HCT116 (cell line): Measurements from ENCODE around the gene FLCN. TPM values are rescaled to one million over a fixed set of nuclear protein-coding genes. Genes with fewer than 3 reads are reported as not detected.

Experiments used
- ATAC-seq: fragments of 200-7000 bp; cut with Tn5 transposase; 2 replicates; pipeline ENCODE4 v1.9.1; 2020; ENCODE audit warnings: mild to moderate bottlenecking, moderate library complexity
- BruUV-seq: library from RNA; stranded (reverse); fragments of 400-500 nt; replicated peaks from 2 replicates; lab custom pipeline; 2021; lab: Mats Ljungman, UMichigan
- CTCF ChIA-PET: fragments of 300-600 bp; sonication (Branson Sonifier 250); formaldehyde crosslinking; loops from one replicate; lab custom pipeline; 2021; ENCODE audit warnings: antibody characterized with exemption; lab: Charles Lee
- POLR2A ChIA-PET: fragments of 300-600, 350-600 bp; sonication (Branson Sonifier 250); formaldehyde crosslinking; loops from one replicate; lab custom pipeline; 2021; ENCODE audit warnings: antibody characterized with exemption; lab: Charles Lee
- RAD21 ChIA-PET, 2 experiments: fragments of 300-600 bp; sonication (Branson Sonifier 250); formaldehyde crosslinking; loops; one replicate each; lab custom pipeline; 2023; ENCODE audit warnings: low total read pairs in 2 of 2; ENCODE audit not compliant: uncharacterized antibody in 2 of 2, unreplicated experiment in 2 of 2, low non-redundant PET in 1 of 2; lab: Charles Lee
- DNase-seq: peaks from one replicate; pipeline ENCODE4 v3.0.0-alpha.2; 2010; ENCODE audit warnings: low read depth, low spot score
- H2AFZ ChIP-seq: fragments of 200-600 bp; shearing (Covaris generic), sonication (generic); 2 replicates; pipeline ENCODE4 v1.6.1; 2017; ENCODE audit warnings: low read depth, mixed run types, mixed read lengths, antibody characterized with exemption, low read length; ENCODE audit not compliant: poor library complexity, severe bottlenecking
- H3K27ac ChIP-seq: 2 replicates; pipeline ENCODE4 v1.5.1; 2012; ENCODE audit warnings: low read depth, low read length
- H3K27me3 ChIP-seq: fragments of 200-600 bp; sonication (generic); 2 replicates; pipeline ENCODE4 v1.6.1; 2016; ENCODE audit warnings: mixed run types, low read length, mixed read lengths; ENCODE audit not compliant: insufficient read depth
- H3K36me3 ChIP-seq, 2 experiments: fragments of 200-500 bp in 1 of 2; fragments of 200-600 bp in 1 of 2; sonication (Bioruptor generic) in 1 of 2; sonication (generic) in 1 of 2; 2 replicates each; pipeline versions ENCODE4 v1.5.1 to v1.6.1; 2014 to 2016; ENCODE audit warnings: low read length in 2 of 2, inconsistent platforms in 1 of 2, mixed read lengths in 1 of 2, mixed run types in 1 of 2; ENCODE audit not compliant: insufficient read depth in 2 of 2, control insufficient read depth in 1 of 2
- H3K4me1 ChIP-seq, 2 experiments: fragments of 200-600 bp in 1 of 2; sonication (generic) in 1 of 2; 2 replicates each; pipeline versions ENCODE4 v1.5.1 to v1.6.1; 2012 to 2017; ENCODE audit warnings: low read length in 2 of 2, inconsistent platforms in 1 of 2, mild to moderate bottlenecking in 1 of 2, mixed read lengths in 1 of 2, mixed run types in 1 of 2, moderate library complexity in 1 of 2; ENCODE audit not compliant: insufficient read depth in 2 of 2, control insufficient read depth in 1 of 2
- H3K4me2 ChIP-seq: fragments of 200-600 bp; sonication (generic); 2 replicates; pipeline ENCODE4 v1.6.1; 2017; ENCODE audit warnings: mixed run types, low read length, mixed read lengths
- H3K4me3 ChIP-seq, 2 experiments: fragments of 200-600 bp in 1 of 2; sonication (generic) in 1 of 2; replicated peaks in 1 of 2; 2 replicates each; pipeline ENCODE4 v1.5.1; 2011 to 2016; ENCODE audit warnings: low read length in 2 of 2, control low read depth in 1 of 2, low read depth in 1 of 2, mild to moderate bottlenecking in 1 of 2, mixed read lengths in 1 of 2, mixed run types in 1 of 2
- H3K79me2 ChIP-seq: fragments of 200-600 bp; sonication (generic); 2 replicates; pipeline ENCODE4 v1.6.1; 2017; ENCODE audit warnings: mild to moderate bottlenecking, mixed run types, low read length, moderate library complexity, mixed read lengths; ENCODE audit not compliant: insufficient read depth
- H3K9ac ChIP-seq: fragments of 200-600 bp; sonication (generic); 2 replicates; pipeline ENCODE4 v1.6.1; 2016; ENCODE audit warnings: low read length, mixed read lengths
- H3K9me2 ChIP-seq: fragments of 200-600 bp; sonication (generic), shearing (Covaris generic); 2 replicates; pipeline ENCODE4 v1.6.1; 2017; ENCODE audit warnings: mixed run types, mild to moderate bottlenecking, moderate library complexity; ENCODE audit not compliant: insufficient read depth
- H3K9me3 ChIP-seq, 2 experiments: fragments of 200-500 bp in 1 of 2; fragments of 200-600 bp in 1 of 2; sonication (Bioruptor generic) in 1 of 2; sonication (generic) in 1 of 2; 2 replicates each; pipeline ENCODE4 v1.6.1; 2014 to 2017; ENCODE audit warnings: low read length in 2 of 2, mixed read lengths in 2 of 2, inconsistent platforms in 1 of 2, low read depth in 1 of 2, mild to moderate bottlenecking in 1 of 2, mixed run types in 1 of 2, moderate library complexity in 1 of 2; ENCODE audit not compliant: control insufficient read depth in 1 of 2, insufficient read depth in 1 of 2
- H4K20me1 ChIP-seq: fragments of 200-600 bp; sonication (generic), shearing (Covaris generic); 2 replicates; pipeline ENCODE4 v1.6.1; 2017; ENCODE audit warnings: mixed run types, mild to moderate bottlenecking, moderate library complexity; ENCODE audit not compliant: insufficient read depth
- CEBPB ChIP-seq: IDR thresholded peaks from 2 replicates; pipeline ENCODE4 v1.6.1; 2012; ENCODE audit warnings: low read depth
- EGR1 ChIP-seq: IDR thresholded peaks from 2 replicates; pipeline ENCODE4 v1.6.1; 2012; ENCODE audit warnings: low read depth
- ELF1 ChIP-seq: IDR thresholded peaks from 2 replicates; pipeline ENCODE4 v1.6.1; 2012; ENCODE audit warnings: low read depth, borderline replicate concordance
- POLR2AphosphoS5 ChIP-seq: IDR thresholded peaks from 2 replicates; pipeline ENCODE4 v1.6.1; 2011; ENCODE audit warnings: mild to moderate bottlenecking, low read depth, low read length, moderate library complexity
- RAD21 ChIP-seq: IDR thresholded peaks from 2 replicates; pipeline ENCODE4 v1.6.1; 2012; ENCODE audit warnings: low read depth, mild to moderate bottlenecking
- SIN3A ChIP-seq: IDR thresholded peaks from 2 replicates; pipeline ENCODE4 v1.6.1; 2012; ENCODE audit warnings: low read depth
- SP1 ChIP-seq: IDR thresholded peaks from 2 replicates; pipeline ENCODE4 v1.6.1; 2012; ENCODE audit warnings: low read depth
- SRF ChIP-seq: IDR thresholded peaks from 2 replicates; pipeline ENCODE4 v1.6.1; 2012; ENCODE audit warnings: low read depth
- ZFX ChIP-seq: fragments of 450-650 bp; IDR thresholded peaks from 2 replicates; pipeline ENCODE4 v1.6.1; 2017
- ZNF274 ChIP-seq: fragments of 200-500 bp; sonication (Bioruptor generic); IDR thresholded peaks from 2 replicates; pipeline ENCODE4 v1.6.1; 2014; ENCODE audit warnings: mild to moderate bottlenecking, low read depth, low read length, inconsistent platforms
- intact Hi-C: fragments of 100-400 bp; cut with micrococcal nuclease; formaldehyde crosslinking; loops from 2 replicates; pipeline ENCODE4 v1.10.0; 2022
- total RNA-seq: library from RNA; stranded (reverse); gene quantifications from one replicate; pipeline ENCODE4 v1.2.1, GENCODE V29; 2021; ENCODE audit not compliant: unreplicated experiment
- TF ChIP-seq, protein P1 (sequence below): IDR thresholded peaks from 2 replicates; pipeline ENCODE4 v1.6.1; 2011; ENCODE audit warnings: mild to moderate bottlenecking, low read length, moderate library complexity; ENCODE audit not compliant: insufficient replicate concordance; ENCODE audit errors: extremely low read depth
- TF ChIP-seq, protein P2 (sequence below): IDR thresholded peaks from 2 replicates; pipeline ENCODE4 v1.6.1; 2012
- TF ChIP-seq, protein P3 (sequence below), 3 experiments: fragments of 200-600 bp in 1 of 3; sonication (generic) in 1 of 3; IDR thresholded peaks in 2 of 3; conservative IDR thresholded peaks in 1 of 3; 2 replicates each; pipeline ENCODE4 v1.5.1; 2012 to 2017; ENCODE audit warnings: low read depth in 2 of 3, low read length in 2 of 3, antibody characterized with exemption in 1 of 3, borderline replicate concordance in 1 of 3, control low read depth in 1 of 3, mild to moderate bottlenecking in 1 of 3, mixed read lengths in 1 of 3, mixed run types in 1 of 3, moderate library complexity in 1 of 3; ENCODE audit not compliant: insufficient read depth in 1 of 3
- TF ChIP-seq, protein P4 (sequence below): IDR thresholded peaks from 2 replicates; pipeline ENCODE4 v1.6.1; 2012

The FLCN gene
- total RNA-seq, 1 experiment from 2014 or later: 23.7 TPM

DNA sequence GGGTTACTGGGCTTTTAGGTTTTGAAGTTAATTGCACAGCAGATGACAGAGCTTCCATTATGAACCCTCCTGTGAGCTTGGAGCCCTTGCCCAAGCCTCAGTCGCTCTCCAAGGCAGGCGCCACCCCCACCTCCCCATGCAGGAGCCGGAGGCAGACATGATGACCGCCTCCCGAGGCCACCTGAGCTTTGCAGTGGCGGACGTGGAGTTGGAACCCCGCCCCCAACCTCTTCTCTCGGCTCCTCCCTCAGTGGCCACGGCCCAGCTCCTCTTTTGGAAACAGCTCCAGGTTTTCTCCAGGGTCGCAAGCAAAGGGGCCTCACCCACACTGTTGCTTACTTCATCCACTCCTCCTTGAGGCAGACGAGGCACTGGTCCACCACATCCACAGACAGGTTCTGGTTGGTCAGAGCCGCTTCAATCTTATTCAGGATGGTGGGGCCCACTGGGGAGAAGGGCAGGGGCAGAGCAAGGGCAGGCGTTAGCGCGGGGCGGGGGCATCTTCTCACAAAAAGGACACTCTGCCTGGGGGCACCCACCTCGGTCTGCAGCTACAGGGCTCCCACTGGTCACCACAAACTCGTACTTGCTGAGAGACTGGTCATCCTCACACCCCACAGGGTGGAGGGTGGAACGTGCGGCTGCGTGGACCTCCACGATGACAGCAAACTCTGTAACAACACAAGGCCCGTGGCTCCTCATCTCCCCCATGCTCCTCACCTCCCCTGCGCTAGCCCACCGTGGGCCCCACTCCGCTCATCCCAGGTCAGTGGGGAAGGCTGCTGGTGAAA, 22.1 kb downstream of the FLCN start:
- CTCF ChIA-PET: no interaction called here
- H3K9me3 ChIP-seq: no peaks in the 10 kb centered on the region
- H4K20me1 ChIP-seq: no peaks in the 10 kb centered on the region
- H3K9ac ChIP-seq: no peak overlapping the region
- POLR2A ChIA-PET: no interaction called here
- no peak overlapping the region for H3K4me3 ChIP-seq
- no peak for DNase-seq
- no peak overlapping the region for H3K27ac ChIP-seq
- TF ChIP-seq ELF1 (no peak), ZFX (no peak), CEBPB (no peak), SRF (no peak), RAD21 (no peak), SIN3A (no peak), ZNF274 (no peak), POLR2AphosphoS5 (no peak), SP1 (no peak), EGR1 (no peak)
- TF ChIP-seq, protein P1, sequence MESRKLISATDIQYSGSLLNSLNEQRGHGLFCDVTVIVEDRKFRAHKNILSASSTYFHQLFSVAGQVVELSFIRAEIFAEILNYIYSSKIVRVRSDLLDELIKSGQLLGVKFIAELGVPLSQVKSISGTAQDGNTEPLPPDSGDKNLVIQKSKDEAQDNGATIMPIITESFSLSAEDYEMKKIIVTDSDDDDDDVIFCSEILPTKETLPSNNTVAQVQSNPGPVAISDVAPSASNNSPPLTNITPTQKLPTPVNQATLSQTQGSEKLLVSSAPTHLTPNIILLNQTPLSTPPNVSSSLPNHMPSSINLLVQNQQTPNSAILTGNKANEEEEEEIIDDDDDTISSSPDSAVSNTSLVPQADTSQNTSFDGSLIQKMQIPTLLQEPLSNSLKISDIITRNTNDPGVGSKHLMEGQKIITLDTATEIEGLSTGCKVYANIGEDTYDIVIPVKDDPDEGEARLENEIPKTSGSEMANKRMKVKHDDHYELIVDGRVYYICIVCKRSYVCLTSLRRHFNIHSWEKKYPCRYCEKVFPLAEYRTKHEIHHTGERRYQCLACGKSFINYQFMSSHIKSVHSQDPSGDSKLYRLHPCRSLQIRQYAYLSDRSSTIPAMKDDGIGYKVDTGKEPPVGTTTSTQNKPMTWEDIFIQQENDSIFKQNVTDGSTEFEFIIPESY: no peak
- TF ChIP-seq, protein P2, sequence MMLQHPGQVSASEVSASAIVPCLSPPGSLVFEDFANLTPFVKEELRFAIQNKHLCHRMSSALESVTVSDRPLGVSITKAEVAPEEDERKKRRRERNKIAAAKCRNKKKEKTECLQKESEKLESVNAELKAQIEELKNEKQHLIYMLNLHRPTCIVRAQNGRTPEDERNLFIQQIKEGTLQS: no peak
- TF ChIP-seq, protein P3, sequence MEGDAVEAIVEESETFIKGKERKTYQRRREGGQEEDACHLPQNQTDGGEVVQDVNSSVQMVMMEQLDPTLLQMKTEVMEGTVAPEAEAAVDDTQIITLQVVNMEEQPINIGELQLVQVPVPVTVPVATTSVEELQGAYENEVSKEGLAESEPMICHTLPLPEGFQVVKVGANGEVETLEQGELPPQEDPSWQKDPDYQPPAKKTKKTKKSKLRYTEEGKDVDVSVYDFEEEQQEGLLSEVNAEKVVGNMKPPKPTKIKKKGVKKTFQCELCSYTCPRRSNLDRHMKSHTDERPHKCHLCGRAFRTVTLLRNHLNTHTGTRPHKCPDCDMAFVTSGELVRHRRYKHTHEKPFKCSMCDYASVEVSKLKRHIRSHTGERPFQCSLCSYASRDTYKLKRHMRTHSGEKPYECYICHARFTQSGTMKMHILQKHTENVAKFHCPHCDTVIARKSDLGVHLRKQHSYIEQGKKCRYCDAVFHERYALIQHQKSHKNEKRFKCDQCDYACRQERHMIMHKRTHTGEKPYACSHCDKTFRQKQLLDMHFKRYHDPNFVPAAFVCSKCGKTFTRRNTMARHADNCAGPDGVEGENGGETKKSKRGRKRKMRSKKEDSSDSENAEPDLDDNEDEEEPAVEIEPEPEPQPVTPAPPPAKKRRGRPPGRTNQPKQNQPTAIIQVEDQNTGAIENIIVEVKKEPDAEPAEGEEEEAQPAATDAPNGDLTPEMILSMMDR (IDR thresholded peaks at IDR 0.05 in 2 of 3, conservative IDR thresholded peaks at IDR 0.05 in 1 of 3; ENCODE audit: borderline replicate concordance in 1 of 3, insufficient read depth in 1 of 3, low read depth in 2 of 3, low read length in 2 of 3): no peak
- TF ChIP-seq, protein P4, sequence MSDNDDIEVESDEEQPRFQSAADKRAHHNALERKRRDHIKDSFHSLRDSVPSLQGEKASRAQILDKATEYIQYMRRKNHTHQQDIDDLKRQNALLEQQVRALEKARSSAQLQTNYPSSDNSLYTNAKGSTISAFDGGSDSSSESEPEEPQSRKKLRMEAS: no peak
- BruUV-seq: no TSS peak
- intact Hi-C loops: no loop called here
- peaks cover 6 to 27% of the 10 kb centered on the region in 2 experiments; a peak in 3 of 4 replicates for H3K36me3 ChIP-seq
- H3K27me3 ChIP-seq: no peaks in the 10 kb centered on the region
- H3K4me2 ChIP-seq: no peak overlapping the region
- RAD21 ChIA-PET: no interaction called here
- H3K9me2 ChIP-seq: no peaks in the 10 kb centered on the region
- ATAC-seq: no peak
- H2AFZ ChIP-seq: no peak overlapping the region
- H3K79me2 ChIP-seq: no peaks in the 10 kb centered on the region
- H3K4me1 ChIP-seq: no peaks in the 10 kb centered on the region
